HepG2 (cell line): ENCODE data around the gene NEAT1. TPM values are rescaled to one million over a fixed set of nuclear protein-coding genes. Genes with fewer than 3 reads are reported as not detected.

Experiments used
- CEBPB ChIP-seq: IDR thresholded peaks from 2 replicates; pipeline ENCODE4 v1.6.1; 2011; ENCODE audit warnings: low read depth, low read length, improper control_type of control experiment, borderline replicate concordance
- CREM ChIP-seq, 2 experiments: sonication (generic) in 1 of 2; formaldehyde crosslinking in 1 of 2; IDR thresholded peaks; 2 replicates each; pipeline versions ENCODE4 v1.4.0 to v1.6.1; 2016 to 2020; ENCODE audit warnings: antibody characterized with exemption in 1 of 2, mild to moderate bottlenecking in 1 of 2, missing genetic modification reagents in 1 of 2
- GATA4 ChIP-seq: sonication (generic); IDR thresholded peaks from 2 replicates; pipeline ENCODE4 v1.6.1; 2016; ENCODE audit warnings: antibody characterized with exemption, low read depth, borderline replicate concordance
- NFKBIZ ChIP-seq: IDR thresholded peaks from 2 replicates; pipeline ENCODE4 v1.6.1; 2018; ENCODE audit warnings: missing genetic modification reagents, missing compliant biosample characterization
- PLRG1 ChIP-seq: fragments of 450-650 bp; conservative IDR thresholded peaks from 2 replicates; pipeline ENCODE4 v1.6.1; 2016
- REL ChIP-seq: sonication (generic); formaldehyde crosslinking; conservative IDR thresholded peaks from 2 replicates; pipeline ENCODE4 v1.8.0; 2022; ENCODE audit warnings: mild to moderate bottlenecking, missing genetic modification reagents, moderate library complexity
- THYN1 ChIP-seq: sonication (generic); formaldehyde crosslinking; IDR thresholded peaks from 2 replicates; pipeline ENCODE4 v1.8.1; 2023; ENCODE audit warnings: low read depth, mild to moderate bottlenecking, moderate library complexity, missing genetic modification reagents, borderline replicate concordance
- ZNF235 ChIP-seq: sonication (generic); formaldehyde crosslinking; IDR thresholded peaks from 2 replicates; pipeline ENCODE4 v1.8.1; 2023; ENCODE audit warnings: mild to moderate bottlenecking, missing genetic modification reagents, borderline replicate concordance
- polyA plus RNA-seq, 8 experiments: library from polyadenylated mRNA; depleted of rRNA in 3 of 8; stranded (reverse) in 7 of 8; unstranded in 1 of 8; fragments of >200 nt; fragmentation: Illumina TruSeq in 4 of 8; extraction: Trizol in 4 of 8; gene quantifications; 2 replicates each; pipeline versions ENCODE4 v1.2.1 to v1.2.3, GENCODE V29; 2011 to 2016; ENCODE audit warnings: low read depth in 4 of 8, missing spikeins in 1 of 8, mixed read lengths in 1 of 8; ENCODE audit not compliant: insufficient read depth in 1 of 8
- total RNA-seq, 5 experiments: library from RNA; depleted of rRNA; stranded (reverse); fragments of >200 nt; fragmentation: Illumina TruSeq; extraction: Trizol; gene quantifications; 2 replicates each; pipeline ENCODE4 v1.2.3, GENCODE V29; 2016; ENCODE audit warnings: low read depth in 1 of 5
- TF ChIP-seq, protein P1 (sequence below): IDR thresholded peaks from 2 replicates; pipeline ENCODE4 v1.4.0; 2020; ENCODE audit warnings: mild to moderate bottlenecking, missing genetic modification reagents
- TF ChIP-seq, protein P2 (sequence below): sonication (generic); formaldehyde crosslinking; conservative IDR thresholded peaks from 2 replicates; pipeline ENCODE4 v1.4.0; 2020; ENCODE audit warnings: missing genetic modification reagents
- TF ChIP-seq, protein P3 (sequence below): sonication (generic); formaldehyde crosslinking; IDR thresholded peaks from 2 replicates; pipeline ENCODE4 v1.4.0; 2020; ENCODE audit warnings: missing genetic modification reagents, borderline replicate concordance
- TF ChIP-seq, protein P4 (sequence below): sonication (generic); formaldehyde crosslinking; IDR thresholded peaks from 2 replicates; pipeline ENCODE4 v1.4.0; 2020; ENCODE audit warnings: missing genetic modification reagents
- TF ChIP-seq, protein P5 (sequence below): sonication (generic); formaldehyde crosslinking; IDR thresholded peaks from 2 replicates; pipeline ENCODE4 v1.5.0; 2020; ENCODE audit warnings: mild to moderate bottlenecking, missing genetic modification reagents, moderate library complexity

NEAT1 gene
- total and polyA plus RNA-seq, 2 of the 13 experiments (the other 11 are each of a cell fraction or from before 2014, with no cell fraction given), result 20.5 to 41.2 TPM

DNA sequence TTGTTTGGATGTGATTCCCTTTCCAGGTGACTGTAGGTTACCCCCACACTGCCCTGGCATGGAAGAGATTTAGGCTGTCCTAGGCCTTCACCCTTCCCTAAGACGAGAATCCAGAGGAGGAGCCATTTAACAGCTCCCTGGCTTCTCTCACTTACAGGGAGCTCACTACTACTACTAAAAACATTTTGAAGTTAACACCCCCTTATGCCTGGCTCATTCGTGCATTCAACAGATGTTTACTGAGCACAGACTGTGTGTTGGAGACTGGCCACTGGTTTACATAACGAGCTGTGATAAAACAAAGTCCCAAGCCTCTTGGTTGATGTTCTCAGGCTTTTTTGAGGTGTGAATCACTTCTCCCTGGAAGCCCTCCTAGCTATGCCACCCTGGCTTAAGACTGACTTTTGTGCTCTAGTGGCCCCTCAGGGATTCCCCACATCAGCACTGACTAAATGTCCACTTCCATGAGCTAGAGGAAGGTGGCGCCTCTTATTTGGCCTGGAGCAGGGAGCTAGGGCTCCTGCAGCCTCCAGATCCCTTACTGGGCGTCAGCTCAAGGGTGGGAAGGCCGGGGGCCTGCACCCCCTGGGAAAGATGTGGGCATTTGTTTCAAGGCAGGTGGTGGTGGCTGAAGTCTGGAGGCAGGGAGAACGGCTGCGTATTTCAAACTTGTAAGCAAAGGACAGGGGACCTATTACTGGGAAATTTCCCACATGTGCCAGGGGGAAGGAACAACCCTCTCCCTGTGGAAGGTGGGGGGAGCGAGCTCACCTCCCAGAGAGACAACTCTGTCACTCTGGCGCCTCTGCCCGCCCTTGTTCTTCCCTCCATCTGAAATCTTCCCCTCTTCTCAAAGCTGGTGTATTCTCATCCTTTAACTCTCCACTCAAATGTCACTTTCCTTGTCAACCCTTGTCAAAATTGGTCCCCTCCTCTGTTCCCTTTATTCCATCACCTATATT is 56.9 kb downstream of the NEAT1 start (continued):
- TF ChIP-seq, protein P1, sequence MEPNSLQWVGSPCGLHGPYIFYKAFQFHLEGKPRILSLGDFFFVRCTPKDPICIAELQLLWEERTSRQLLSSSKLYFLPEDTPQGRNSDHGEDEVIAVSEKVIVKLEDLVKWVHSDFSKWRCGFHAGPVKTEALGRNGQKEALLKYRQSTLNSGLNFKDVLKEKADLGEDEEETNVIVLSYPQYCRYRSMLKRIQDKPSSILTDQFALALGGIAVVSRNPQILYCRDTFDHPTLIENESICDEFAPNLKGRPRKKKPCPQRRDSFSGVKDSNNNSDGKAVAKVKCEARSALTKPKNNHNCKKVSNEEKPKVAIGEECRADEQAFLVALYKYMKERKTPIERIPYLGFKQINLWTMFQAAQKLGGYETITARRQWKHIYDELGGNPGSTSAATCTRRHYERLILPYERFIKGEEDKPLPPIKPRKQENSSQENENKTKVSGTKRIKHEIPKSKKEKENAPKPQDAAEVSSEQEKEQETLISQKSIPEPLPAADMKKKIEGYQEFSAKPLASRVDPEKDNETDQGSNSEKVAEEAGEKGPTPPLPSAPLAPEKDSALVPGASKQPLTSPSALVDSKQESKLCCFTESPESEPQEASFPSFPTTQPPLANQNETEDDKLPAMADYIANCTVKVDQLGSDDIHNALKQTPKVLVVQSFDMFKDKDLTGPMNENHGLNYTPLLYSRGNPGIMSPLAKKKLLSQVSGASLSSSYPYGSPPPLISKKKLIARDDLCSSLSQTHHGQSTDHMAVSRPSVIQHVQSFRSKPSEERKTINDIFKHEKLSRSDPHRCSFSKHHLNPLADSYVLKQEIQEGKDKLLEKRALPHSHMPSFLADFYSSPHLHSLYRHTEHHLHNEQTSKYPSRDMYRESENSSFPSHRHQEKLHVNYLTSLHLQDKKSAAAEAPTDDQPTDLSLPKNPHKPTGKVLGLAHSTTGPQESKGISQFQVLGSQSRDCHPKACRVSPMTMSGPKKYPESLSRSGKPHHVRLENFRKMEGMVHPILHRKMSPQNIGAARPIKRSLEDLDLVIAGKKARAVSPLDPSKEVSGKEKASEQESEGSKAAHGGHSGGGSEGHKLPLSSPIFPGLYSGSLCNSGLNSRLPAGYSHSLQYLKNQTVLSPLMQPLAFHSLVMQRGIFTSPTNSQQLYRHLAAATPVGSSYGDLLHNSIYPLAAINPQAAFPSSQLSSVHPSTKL, result no peak
- TF ChIP-seq ZNF235 (no peak), REL (CRISPR knock-in tag) (no peak), CREM (IDR thresholded peaks at IDR 0.05) (peak; percentile 21; the same call in 1 of the 2 replicates), CREM (CRISPR knock-in tag; IDR thresholded peaks at IDR 0.05) (no peak), NFKBIZ (CRISPR knock-in tag) (no peak), GATA4 (no peak), PLRG1 (no peak), CEBPB (no peak), THYN1 (no peak)
- TF ChIP-seq, protein P2, sequence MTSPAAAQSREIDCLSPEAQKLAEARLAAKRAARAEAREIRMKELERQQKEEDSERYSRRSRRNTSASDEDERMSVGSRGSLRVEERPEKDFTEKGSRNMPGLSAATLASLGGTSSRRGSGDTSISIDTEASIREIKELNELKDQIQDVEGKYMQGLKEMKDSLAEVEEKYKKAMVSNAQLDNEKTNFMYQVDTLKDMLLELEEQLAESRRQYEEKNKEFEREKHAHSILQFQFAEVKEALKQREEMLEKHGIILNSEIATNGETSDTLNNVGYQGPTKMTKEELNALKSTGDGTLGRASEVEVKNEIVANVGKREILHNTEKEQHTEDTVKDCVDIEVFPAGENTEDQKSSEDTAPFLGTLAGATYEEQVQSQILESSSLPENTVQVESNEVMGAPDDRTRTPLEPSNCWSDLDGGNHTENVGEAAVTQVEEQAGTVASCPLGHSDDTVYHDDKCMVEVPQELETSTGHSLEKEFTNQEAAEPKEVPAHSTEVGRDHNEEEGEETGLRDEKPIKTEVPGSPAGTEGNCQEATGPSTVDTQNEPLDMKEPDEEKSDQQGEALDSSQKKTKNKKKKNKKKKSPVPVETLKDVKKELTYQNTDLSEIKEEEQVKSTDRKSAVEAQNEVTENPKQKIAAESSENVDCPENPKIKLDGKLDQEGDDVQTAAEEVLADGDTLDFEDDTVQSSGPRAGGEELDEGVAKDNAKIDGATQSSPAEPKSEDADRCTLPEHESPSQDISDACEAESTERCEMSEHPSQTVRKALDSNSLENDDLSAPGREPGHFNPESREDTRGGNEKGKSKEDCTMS (CRISPR knock-in tag), result no peak
- TF ChIP-seq, protein P3, sequence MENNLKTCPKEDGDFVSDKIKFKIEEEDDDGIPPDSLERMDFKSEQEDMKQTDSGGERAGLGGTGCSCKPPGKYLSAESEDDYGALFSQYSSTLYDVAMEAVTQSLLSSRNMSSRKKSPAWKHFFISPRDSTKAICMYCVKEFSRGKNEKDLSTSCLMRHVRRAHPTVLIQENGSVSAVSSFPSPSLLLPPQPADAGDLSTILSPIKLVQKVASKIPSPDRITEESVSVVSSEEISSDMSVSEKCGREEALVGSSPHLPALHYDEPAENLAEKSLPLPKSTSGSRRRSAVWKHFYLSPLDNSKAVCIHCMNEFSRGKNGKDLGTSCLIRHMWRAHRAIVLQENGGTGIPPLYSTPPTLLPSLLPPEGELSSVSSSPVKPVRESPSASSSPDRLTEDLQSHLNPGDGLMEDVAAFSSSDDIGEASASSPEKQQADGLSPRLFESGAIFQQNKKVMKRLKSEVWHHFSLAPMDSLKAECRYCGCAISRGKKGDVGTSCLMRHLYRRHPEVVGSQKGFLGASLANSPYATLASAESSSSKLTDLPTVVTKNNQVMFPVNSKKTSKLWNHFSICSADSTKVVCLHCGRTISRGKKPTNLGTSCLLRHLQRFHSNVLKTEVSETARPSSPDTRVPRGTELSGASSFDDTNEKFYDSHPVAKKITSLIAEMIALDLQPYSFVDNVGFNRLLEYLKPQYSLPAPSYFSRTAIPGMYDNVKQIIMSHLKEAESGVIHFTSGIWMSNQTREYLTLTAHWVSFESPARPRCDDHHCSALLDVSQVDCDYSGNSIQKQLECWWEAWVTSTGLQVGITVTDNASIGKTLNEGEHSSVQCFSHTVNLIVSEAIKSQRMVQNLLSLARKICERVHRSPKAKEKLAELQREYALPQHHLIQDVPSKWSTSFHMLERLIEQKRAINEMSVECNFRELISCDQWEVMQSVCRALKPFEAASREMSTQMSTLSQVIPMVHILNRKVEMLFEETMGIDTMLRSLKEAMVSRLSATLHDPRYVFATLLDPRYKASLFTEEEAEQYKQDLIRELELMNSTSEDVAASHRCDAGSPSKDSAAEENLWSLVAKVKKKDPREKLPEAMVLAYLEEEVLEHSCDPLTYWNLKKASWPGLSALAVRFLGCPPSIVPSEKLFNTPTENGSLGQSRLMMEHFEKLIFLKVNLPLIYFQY, result no peak
- TF ChIP-seq, protein P4, sequence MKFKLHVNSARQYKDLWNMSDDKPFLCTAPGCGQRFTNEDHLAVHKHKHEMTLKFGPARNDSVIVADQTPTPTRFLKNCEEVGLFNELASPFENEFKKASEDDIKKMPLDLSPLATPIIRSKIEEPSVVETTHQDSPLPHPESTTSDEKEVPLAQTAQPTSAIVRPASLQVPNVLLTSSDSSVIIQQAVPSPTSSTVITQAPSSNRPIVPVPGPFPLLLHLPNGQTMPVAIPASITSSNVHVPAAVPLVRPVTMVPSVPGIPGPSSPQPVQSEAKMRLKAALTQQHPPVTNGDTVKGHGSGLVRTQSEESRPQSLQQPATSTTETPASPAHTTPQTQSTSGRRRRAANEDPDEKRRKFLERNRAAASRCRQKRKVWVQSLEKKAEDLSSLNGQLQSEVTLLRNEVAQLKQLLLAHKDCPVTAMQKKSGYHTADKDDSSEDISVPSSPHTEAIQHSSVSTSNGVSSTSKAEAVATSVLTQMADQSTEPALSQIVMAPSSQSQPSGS (CRISPR knock-in tag), result 0 out of 2 replicates have a peak, but pooled peaks have one; percentile 11
- TF ChIP-seq, protein P5, sequence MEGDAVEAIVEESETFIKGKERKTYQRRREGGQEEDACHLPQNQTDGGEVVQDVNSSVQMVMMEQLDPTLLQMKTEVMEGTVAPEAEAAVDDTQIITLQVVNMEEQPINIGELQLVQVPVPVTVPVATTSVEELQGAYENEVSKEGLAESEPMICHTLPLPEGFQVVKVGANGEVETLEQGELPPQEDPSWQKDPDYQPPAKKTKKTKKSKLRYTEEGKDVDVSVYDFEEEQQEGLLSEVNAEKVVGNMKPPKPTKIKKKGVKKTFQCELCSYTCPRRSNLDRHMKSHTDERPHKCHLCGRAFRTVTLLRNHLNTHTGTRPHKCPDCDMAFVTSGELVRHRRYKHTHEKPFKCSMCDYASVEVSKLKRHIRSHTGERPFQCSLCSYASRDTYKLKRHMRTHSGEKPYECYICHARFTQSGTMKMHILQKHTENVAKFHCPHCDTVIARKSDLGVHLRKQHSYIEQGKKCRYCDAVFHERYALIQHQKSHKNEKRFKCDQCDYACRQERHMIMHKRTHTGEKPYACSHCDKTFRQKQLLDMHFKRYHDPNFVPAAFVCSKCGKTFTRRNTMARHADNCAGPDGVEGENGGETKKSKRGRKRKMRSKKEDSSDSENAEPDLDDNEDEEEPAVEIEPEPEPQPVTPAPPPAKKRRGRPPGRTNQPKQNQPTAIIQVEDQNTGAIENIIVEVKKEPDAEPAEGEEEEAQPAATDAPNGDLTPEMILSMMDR (CRISPR knock-in tag), result peak; percentile 78
